ENCODE measurements around the gene CYS1. TPM values are rescaled to one million over a fixed set of nuclear protein-coding genes. Genes with fewer than 3 reads are reported as not detected.
A peak's percentile ranks its signal among the peaks of the same experiment; 100 is the strongest.

Gene CYS1
- total and polyA plus RNA-seq, 2 of the 13 experiments (the other 11 are each of a cell fraction or from before 2014, with no cell fraction given), result 0.04 TPM; not detected in 1

DNA sequence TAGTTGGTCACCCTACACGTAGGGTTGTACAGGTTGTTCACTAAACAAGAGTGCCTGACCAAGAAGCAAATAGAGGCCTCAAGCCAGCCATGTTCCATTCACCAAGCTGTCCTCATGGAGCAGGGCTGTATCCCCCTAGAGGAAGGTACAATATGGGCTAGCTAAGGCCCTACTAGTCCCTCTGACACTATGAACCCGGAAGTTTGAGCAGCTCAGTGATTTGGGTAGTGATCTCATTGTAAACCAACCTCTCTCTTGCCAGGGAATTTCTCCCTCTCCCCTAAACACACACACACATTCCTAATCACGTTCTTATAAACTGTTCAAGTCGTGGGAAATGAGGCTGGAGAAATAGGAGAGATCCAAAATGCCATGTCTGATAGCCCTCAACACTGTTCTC, 6.7 kb upstream of the CYS1 start (continued):
- TF ChIP-seq, protein P1, sequence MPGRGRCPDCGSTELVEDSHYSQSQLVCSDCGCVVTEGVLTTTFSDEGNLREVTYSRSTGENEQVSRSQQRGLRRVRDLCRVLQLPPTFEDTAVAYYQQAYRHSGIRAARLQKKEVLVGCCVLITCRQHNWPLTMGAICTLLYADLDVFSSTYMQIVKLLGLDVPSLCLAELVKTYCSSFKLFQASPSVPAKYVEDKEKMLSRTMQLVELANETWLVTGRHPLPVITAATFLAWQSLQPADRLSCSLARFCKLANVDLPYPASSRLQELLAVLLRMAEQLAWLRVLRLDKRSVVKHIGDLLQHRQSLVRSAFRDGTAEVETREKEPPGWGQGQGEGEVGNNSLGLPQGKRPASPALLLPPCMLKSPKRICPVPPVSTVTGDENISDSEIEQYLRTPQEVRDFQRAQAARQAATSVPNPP (CRISPR knock-in tag; IDR thresholded peaks at IDR 0.05), result no peak
- no peak for TF ChIP-seq ETV6 (CRISPR knock-in tag; conservative IDR thresholded peaks at IDR 0.05)
- TF ChIP-seq MAZ (IDR thresholded peaks at IDR 0.05; ENCODE audit: borderline replicate concordance, low read depth, low read length), result no peak
- no peak for TF ChIP-seq MAZ (CRISPR knock-in tag; IDR thresholded peaks at IDR 0.05; ENCODE audit: low read depth)
- TF ChIP-seq ZNF407 (CRISPR knock-in tag; IDR thresholded peaks at IDR 0.05; ENCODE audit: not compliant biosample characterization), result no peak
- TF ChIP-seq TRIM24 (CRISPR knock-in tag; IDR thresholded peaks at IDR 0.05), result no peak
- TF ChIP-seq ARNT (IDR thresholded peaks at IDR 0.05), result no peak
- TF ChIP-seq, protein P2, sequence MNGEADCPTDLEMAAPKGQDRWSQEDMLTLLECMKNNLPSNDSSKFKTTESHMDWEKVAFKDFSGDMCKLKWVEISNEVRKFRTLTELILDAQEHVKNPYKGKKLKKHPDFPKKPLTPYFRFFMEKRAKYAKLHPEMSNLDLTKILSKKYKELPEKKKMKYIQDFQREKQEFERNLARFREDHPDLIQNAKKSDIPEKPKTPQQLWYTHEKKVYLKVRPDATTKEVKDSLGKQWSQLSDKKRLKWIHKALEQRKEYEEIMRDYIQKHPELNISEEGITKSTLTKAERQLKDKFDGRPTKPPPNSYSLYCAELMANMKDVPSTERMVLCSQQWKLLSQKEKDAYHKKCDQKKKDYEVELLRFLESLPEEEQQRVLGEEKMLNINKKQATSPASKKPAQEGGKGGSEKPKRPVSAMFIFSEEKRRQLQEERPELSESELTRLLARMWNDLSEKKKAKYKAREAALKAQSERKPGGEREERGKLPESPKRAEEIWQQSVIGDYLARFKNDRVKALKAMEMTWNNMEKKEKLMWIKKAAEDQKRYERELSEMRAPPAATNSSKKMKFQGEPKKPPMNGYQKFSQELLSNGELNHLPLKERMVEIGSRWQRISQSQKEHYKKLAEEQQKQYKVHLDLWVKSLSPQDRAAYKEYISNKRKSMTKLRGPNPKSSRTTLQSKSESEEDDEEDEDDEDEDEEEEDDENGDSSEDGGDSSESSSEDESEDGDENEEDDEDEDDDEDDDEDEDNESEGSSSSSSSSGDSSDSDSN (CRISPR knock-in tag; IDR thresholded peaks at IDR 0.05), result 0 out of 2 replicates have a peak, but pooled peaks have one; percentile 15
- no peak for TF ChIP-seq SAFB2 (CRISPR knock-in tag; IDR thresholded peaks at IDR 0.05; ENCODE audit: borderline replicate concordance, low read depth)
- TF ChIP-seq GABPB1 (CRISPR knock-in tag; IDR thresholded peaks at IDR 0.05), result no peak
- TF ChIP-seq ZNF121 (CRISPR knock-in tag; IDR thresholded peaks at IDR 0.05), result no peak
- no peak for TF ChIP-seq ISL2 (CRISPR knock-in tag; IDR thresholded peaks at IDR 0.05)
- TF ChIP-seq TFE3 (CRISPR knock-in tag; IDR thresholded peaks at IDR 0.05), result no peak
- TF ChIP-seq NFE2L2 (IDR thresholded peaks at IDR 0.05; ENCODE audit: low read length), result no peak
- TF ChIP-seq KAT2B (IDR thresholded peaks at IDR 0.05; ENCODE audit: borderline replicate concordance, low read depth, low read length), result no peak
- no peak for TF ChIP-seq IRF9 (CRISPR knock-in tag; IDR thresholded peaks at IDR 0.05; ENCODE audit: borderline replicate concordance)
- TF ChIP-seq BCL6 (CRISPR knock-in tag; IDR thresholded peaks at IDR 0.05), result no peak

All from HepG2 (cell line).